GM21367 (cell line): ENCODE measurements around the gene DNAJB14.

Experiments used
- ATAC-seq: cut with Tn5 transposase; IDR thresholded peaks from one replicate; pipeline ENCODE4 v1.9.1; 2021; ENCODE audit not compliant: unreplicated experiment

Gene DNAJB14

DNA sequence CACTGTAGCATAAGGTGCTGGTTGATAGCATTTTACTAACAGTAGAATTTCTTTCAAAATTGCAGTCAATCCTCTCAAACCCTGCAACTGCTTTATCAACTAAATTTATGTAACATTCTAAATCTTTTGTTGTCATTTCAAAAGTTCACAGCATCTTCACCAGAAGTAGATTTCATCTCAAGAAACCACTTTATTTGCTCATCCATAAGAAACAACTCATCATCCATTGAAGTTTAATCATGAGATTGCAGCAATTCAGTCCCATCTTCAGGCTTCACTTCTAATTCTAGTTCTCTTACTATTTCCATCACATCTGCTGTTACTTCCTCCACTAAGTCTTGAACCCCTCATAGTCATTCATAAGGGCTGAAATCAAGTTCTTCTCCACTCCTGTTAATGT lies 73.8 kb downstream of the DNAJB14 start:
- no peak for ATAC-seq

DNA sequence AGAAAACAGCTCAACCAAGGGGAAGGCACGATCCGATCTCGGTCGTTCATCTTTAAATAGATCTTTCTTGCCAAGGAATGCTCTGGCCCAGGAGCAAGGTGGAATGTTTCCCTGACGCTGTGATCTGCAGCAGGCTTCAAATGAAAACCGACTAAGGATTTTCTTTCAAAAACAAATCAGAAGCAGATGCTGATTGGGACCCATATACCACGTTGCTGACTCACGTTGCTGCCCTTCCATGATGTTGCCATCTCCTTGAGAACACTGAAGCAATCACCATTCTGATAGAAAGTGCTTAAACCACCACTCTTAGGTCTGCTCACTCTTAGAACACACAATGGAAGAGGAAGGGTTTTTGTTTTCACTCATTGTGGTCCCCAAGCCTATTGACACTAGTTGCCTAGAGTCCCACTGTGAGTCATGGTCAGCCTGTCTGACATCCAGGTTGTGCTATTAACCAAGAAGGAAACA lies 78.3 kb downstream of the DNAJB14 start:
- ATAC-seq: no peak

- ATAC-seq: no peak
These were observed 82.6 kb downstream of the DNAJB14 start for GRCh38 chr4:99863804-99864203.

DNA sequence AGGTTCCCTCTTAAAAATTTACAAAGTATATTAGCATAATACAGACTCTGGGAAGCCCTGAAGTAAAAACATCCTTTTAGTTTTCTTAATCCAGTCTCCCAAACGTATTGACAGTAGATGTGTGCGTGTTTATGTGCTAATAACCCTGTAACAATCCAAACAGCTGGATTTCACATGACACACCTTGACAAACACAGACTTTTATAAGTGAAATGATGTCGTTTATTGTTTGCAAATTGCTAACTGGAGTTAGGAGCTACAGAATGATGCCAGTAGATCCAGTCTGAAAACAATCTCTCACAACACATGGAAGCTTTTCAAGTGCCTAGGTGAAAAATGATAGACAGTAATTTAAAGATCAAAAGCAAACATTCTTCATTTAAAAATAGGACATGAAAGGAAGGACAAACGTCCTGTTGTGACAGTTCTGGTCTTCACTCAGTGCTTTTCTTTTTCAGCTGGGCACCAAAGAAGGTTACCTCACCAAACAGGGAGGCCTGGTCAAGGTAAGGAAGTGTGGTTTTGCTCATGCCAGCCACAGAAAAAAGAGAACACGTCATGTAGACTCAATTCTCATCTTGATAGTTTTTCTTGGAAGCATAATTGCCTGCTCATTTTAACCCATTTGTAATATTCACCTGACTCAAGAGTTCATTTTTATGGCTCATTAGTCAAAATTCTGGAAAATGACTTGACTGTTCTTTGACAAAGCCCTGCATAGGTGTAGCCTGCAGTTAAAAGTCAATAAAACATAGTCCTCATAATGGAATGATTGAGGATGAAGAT lies 85.1 kb downstream of the DNAJB14 start:
- peak; percentile 56 for ATAC-seq

GRCh38 chr4:99860521-99860920 lies 85.9 kb downstream of the DNAJB14 start:
- ATAC-seq: no peak

DNA sequence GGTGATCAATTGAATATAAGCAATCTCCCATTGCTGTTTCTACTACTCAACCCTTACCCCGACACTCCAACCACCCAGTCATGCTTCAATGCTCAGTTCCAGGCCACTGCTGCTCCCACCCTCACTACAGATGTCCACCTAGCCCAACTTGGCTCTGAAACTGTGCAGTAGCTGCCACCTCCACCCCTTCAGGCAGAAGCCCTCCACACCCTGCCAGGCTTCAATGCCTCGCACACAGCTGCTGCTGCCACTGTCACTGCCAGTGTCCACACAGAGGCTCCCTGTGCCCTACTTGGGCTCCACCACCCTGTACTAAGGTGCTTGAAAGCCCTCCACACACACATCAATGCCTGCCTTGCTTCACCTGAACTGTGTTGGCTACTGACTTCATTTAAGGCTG lies 86.8 kb downstream of the DNAJB14 start:
- ATAC-seq: peak; percentile 46

- no peak for ATAC-seq
These were observed 89.1 kb downstream of the DNAJB14 start for GRCh38 chr4:99857307-99857706.

DNA sequence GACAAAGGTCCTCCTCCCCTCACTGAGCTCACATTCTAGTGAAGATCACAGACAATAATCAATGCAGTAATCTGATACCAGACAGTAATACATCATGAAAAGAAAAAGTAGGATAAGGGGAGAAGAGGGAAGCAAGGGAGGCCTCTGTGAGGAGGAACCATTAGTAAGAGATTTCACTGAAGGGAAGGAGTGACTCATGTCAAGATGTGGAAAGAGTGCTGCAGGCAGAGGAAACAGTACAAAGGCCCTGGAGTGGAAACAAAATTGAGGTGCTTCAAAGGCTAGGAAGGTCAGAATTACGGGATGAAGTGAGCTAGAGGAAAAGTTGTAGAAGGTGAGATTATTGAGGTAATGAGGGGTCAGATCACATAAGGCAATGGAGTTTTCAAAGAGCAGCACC lies 90.3 kb downstream of the DNAJB14 start:
- ATAC-seq: no peak

GRCh38 chr4:99855678-99856077 lies 90.7 kb downstream of the DNAJB14 start:
- ATAC-seq: peak; percentile 50

DNA sequence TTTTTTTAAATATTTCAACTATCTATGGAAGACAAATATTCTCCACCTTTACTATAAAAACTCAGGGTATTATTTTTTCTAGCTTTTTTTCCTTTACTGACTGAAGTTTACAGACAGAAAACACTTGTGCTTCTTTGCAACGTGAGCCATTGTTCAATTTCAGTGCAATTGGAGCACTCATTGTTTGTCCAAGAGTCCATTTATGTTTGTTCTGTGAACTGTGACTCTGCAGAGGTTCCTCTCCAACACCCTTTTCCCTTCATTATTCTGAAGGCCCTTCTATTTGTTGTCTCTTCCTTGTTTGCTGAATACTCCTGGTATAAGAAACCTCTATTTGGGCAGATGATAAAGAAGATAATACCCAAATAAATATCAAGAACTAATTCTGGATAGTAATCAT lies 92.4 kb downstream of the DNAJB14 start:
- no peak for ATAC-seq

DNA sequence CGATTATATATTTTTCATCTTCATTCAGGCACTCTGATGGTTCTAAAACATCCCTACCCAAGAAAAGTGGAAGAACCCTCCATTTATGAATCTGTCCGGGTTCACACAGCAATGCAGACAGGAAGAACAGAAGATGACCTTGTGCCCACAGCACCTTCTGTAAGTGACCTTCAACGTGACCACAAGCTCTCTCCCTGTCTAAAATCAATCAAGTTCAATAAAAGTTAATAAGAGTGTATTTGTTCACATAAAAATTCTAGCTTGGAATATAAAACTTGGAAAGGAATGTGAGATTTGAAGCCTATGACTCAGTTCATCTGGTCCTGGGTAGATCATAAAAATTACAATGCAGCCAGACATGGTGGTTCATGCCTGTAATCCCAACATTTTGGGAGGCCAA lies 93.2 kb downstream of the DNAJB14 start:
- no peak for ATAC-seq

DNA sequence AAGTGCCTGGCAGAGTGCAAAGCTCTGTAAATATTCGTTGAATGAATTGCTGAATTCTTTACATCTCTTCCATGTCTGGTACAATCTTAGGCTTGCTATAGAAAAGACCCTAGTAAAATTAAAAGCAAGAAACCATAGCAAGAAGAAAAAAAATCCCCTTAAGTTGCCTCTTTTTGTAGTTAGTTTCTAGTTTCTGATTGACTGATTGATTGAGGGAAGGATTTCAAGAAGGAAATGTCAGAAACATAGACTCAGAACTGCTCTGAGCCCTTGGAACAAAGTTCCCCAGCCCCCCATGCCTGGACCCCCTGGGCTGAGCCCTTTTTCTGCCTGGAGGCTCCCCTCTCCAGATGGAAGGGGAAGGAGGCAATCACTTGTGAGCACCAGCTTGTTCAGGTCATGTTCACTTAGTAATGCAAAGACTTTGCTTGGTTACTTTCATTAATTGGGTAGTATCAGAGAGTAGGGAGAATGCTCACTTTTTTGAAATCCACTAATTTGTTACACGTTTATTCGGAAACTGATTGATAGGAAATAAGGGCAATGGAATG lies 94.1 kb downstream of the DNAJB14 start:
- ATAC-seq: no peak

GRCh38 chr4:99848591-99849001 lies 97.8 kb downstream of the DNAJB14 start:
- ATAC-seq: peak; percentile 41

DNA sequence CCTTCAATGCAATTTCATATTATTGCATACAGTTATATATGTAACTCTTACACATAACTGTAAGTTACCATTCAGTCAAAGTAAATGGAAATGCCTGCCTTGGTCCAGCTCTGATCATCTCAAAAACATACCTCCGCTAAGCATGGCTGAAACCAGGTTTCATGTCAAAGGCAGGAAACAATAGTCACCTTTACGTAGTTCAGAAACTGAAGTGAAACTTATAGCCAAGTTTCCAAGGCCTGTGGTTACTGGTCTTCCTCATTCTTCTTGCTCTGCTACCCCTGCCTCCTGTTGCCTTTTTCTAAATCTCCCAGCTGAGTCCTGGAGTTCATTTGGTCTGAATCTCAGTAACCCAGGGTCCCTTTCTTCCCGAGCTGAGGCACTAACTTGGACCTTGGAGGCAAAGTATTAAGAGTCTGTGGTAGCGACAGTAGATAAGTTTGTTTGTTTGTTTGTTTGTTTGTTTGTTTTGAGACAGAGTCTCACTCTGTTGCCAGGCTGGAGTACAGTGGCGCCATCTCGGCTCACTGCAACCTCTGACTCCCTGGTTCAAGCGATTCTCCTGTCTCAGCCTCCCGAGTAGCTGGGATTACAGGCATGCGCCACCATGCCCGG lies 98.9 kb downstream of the DNAJB14 start:
- peak; percentile 67 for ATAC-seq

- no peak for ATAC-seq
These were observed 99.5 kb downstream of the DNAJB14 start for GRCh38 chr4:99846891-99847290.
